ENCODE data around the gene AFAP1L1. TPM values are rescaled to one million over a fixed set of nuclear protein-coding genes. Genes with fewer than 3 reads are reported as not detected.
A peak's percentile ranks its signal among the peaks of the same experiment; 100 is the strongest.

The AFAP1L1 gene
- total and polyA plus RNA-seq, 9 of the 15 experiments (the other 6 are each of a cell fraction or from before 2014, with no cell fraction given) = 0.01 to 0.12 (median 0.03) TPM; not detected in 4

DNA sequence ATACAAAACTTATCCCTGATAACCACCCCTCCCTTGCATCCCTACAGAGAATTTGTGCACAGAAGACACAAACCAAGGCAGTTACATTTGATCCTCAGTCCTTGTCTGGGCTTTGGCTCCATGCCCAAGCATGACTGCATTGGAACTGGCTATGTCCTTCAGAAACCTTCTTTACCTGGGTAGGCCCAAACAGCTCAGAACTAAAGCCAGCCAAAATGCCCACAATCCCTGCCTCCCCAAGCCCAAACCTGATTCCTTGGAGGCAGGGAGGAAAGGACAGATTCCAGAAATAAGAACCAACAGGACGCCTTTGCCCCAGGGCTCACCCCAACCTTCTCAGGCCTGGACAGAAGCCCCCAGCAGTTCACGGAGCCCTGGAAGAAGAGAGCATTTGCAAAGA is 99.2 kb downstream of the AFAP1L1 start:
- H3K27ac ChIP-seq (ENCODE audit: extremely low read depth, low read depth, low read length) = no peak overlapping the region

DNA sequence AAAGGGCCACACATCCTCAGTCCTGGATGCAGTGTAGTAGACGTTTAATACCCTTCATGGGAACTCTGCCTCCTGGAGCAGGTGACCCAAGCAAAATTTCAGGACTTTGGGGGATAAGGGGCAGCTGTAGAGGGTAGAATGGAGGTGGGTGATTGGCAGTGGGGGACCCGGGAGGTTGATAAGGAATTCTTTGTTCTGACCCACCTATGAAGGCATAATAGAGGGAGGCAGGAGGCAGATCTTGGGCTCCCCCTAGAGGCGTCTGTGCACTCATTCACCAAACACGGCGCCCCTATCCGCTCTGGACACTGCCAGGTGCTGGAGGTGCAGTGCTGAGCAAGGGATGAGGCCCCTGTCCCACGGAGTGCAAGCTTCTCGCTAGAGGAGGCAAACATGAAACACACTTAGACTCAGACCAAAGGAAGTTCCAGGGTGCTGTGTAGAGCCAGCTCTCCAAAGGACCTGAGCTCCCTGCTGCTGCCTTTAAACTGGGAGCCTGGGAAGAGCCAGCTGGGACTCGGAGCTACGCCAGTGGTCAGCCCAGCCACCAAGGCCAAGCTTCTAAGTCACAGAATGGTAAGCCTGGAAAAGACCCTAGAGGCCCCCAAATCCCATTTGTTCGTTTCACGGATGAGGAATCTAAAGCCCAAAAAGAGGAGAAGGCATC is 99.8 kb downstream of the AFAP1L1 start:
- in situ Hi-C loops (cut with MboI) = loop anchor here (5.0 kb wide), 2 partner anchors 49 to 181 kb away; partner anchors contain the start of gene CSNK1A1
- intact Hi-C loops (cut with micrococcal nuclease) = loop anchor here (1.0 to 5.0 kb wide), 4 partner anchors 50 to 229 kb away; partner anchors contain the start of gene ABLIM3
- Histone ChIP-seq H3K9me1 (ENCODE audit: control insufficient read depth, insufficient read depth, low read length) (no peaks in the 10 kb centered on the region), H4K20me1 (replicated peaks; ENCODE audit: control insufficient read depth, insufficient read depth, low read length) (no peaks in the 10 kb centered on the region), H3K9me3 (replicated peaks; ENCODE audit: control insufficient read depth, insufficient read depth, low read depth, low read length) (no peaks in the 10 kb centered on the region), H3K27me3 (ENCODE audit: control insufficient read depth in 2 of 2, insufficient read depth in 2 of 2, low read length in 2 of 2) (no peaks in the 10 kb centered on the region), H3K27ac (ENCODE audit: extremely low read depth, low read depth, low read length) (no peak overlapping the region), H3K4me3 (no peak overlapping the region), H3K79me2 (ENCODE audit: control insufficient read depth, insufficient read depth, low read length) (no peaks in the 10 kb centered on the region), H3K9ac (ENCODE audit: insufficient read depth in 1 of 2, low read depth in 2 of 2, low read length in 2 of 2) (no peak overlapping the region), H3K4me2 (ENCODE audit: insufficient read depth, low read length) (no peak overlapping the region), H3K4me1 (replicated peaks in 1 of 2; ENCODE audit: control insufficient read depth in 2 of 2, insufficient read depth in 2 of 2, low read length in 2 of 2) (peaks cover 10 to 13% of the 10 kb centered on the region in 2 experiments; a peak in 4 of 5 replicates), H3K36me3 (ENCODE audit: control insufficient read depth, insufficient read depth, low read length) (no peaks in the 10 kb centered on the region), H2AFZ (ENCODE audit: low read depth, low read length) (no peak overlapping the region)
- 15% methylated on average over 12 of the region's 12 CpGs for WGBS (ENCODE audit: insufficient coverage, low coverage, missing lambda C conversion rate)
- BruUV-seq (replicated peaks) = no TSS peak
- peak; percentile 74 for FAIRE-seq
- ATAC-seq = peak; percentile 93
- POLR2A ChIA-PET = interaction anchor here (0.7 to 1.1 kb wide), 6 partner anchors 10 to 61 kb away, joined by 3 to 6 read pairs (median 3); no protein-coding TSS in a partner anchor
- CTCF ChIA-PET (ENCODE audit: low intra/inter-chr PET ratio) = interaction anchor here (1.4 to 3.8 kb wide), 3 partner anchors 10 to 54 kb away, joined by 4 to 36 read pairs (median 4); no protein-coding TSS in a partner anchor
- peak; percentile 77 to 82 (median 81) for DNase-seq (ENCODE audit: extremely low read depth in 1 of 4, low spot score in 3 of 4)
- TF ChIP-seq, protein P1, sequence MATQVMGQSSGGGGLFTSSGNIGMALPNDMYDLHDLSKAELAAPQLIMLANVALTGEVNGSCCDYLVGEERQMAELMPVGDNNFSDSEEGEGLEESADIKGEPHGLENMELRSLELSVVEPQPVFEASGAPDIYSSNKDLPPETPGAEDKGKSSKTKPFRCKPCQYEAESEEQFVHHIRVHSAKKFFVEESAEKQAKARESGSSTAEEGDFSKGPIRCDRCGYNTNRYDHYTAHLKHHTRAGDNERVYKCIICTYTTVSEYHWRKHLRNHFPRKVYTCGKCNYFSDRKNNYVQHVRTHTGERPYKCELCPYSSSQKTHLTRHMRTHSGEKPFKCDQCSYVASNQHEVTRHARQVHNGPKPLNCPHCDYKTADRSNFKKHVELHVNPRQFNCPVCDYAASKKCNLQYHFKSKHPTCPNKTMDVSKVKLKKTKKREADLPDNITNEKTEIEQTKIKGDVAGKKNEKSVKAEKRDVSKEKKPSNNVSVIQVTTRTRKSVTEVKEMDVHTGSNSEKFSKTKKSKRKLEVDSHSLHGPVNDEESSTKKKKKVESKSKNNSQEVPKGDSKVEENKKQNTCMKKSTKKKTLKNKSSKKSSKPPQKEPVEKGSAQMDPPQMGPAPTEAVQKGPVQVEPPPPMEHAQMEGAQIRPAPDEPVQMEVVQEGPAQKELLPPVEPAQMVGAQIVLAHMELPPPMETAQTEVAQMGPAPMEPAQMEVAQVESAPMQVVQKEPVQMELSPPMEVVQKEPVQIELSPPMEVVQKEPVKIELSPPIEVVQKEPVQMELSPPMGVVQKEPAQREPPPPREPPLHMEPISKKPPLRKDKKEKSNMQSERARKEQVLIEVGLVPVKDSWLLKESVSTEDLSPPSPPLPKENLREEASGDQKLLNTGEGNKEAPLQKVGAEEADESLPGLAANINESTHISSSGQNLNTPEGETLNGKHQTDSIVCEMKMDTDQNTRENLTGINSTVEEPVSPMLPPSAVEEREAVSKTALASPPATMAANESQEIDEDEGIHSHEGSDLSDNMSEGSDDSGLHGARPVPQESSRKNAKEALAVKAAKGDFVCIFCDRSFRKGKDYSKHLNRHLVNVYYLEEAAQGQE (IDR thresholded peaks at IDR 0.05; ENCODE audit: borderline replicate concordance) = peak; percentile 68; the same call in 1 of the 2 replicates
- TF ChIP-seq, protein P1 (CRISPR knock-in tag; IDR thresholded peaks at IDR 0.05; ENCODE audit: low read depth) = no peak

More for the DNA sequence above, 99.2 kb downstream of the AFAP1L1 start:
- in situ Hi-C loops (cut with MboI) (loop anchor here (5.0 kb wide), 2 partner anchors 49 to 181 kb away; partner anchors contain the start of gene CSNK1A1), intact Hi-C loops (cut with micrococcal nuclease) (loop anchor here (1.0 to 5.0 kb wide), 4 partner anchors 50 to 229 kb away; partner anchors contain the start of gene ABLIM3)
- no peaks in the 10 kb centered on the region for H3K79me2 ChIP-seq (ENCODE audit: control insufficient read depth, insufficient read depth, low read length)
- no peaks in the 10 kb centered on the region for H3K36me3 ChIP-seq (ENCODE audit: control insufficient read depth, insufficient read depth, low read length)
- no peak overlapping the region for H3K4me3 ChIP-seq
- H3K27me3 ChIP-seq (ENCODE audit: control insufficient read depth in 2 of 2, insufficient read depth in 2 of 2, low read length in 2 of 2) = no peaks in the 10 kb centered on the region
- H3K9me1 ChIP-seq (ENCODE audit: control insufficient read depth, insufficient read depth, low read length) = no peaks in the 10 kb centered on the region
- DNase-seq (ENCODE audit: extremely low read depth in 1 of 4, low spot score in 3 of 4) (no peak), ATAC-seq (no peak), FAIRE-seq (no peak)
- BruUV-seq (replicated peaks) = no TSS peak
- H3K4me2 ChIP-seq (ENCODE audit: insufficient read depth, low read length) = no peak overlapping the region
- no peaks in the 10 kb centered on the region for H3K9me3 ChIP-seq (replicated peaks; ENCODE audit: control insufficient read depth, insufficient read depth, low read depth, low read length)
- no peak overlapping the region for H3K9ac ChIP-seq (ENCODE audit: insufficient read depth in 1 of 2, low read depth in 2 of 2, low read length in 2 of 2)
- CTCF ChIA-PET (ENCODE audit: low intra/inter-chr PET ratio) = interaction anchor here (1.8 to 3.8 kb wide), 2 partner anchors 51 to 53 kb away, joined by 4 to 36 read pairs; no protein-coding TSS in a partner anchor
- 10% methylated on average over 2 of the region's 2 CpGs for WGBS (ENCODE audit: insufficient coverage, low coverage, missing lambda C conversion rate)
- no peaks in the 10 kb centered on the region for H4K20me1 ChIP-seq (replicated peaks; ENCODE audit: control insufficient read depth, insufficient read depth, low read length)
- peaks cover 15% of the 10 kb centered on the region in 2 experiments; a peak in 4 of 5 replicates for H3K4me1 ChIP-seq (replicated peaks in 1 of 2; ENCODE audit: control insufficient read depth in 2 of 2, insufficient read depth in 2 of 2, low read length in 2 of 2)
- H2AFZ ChIP-seq (ENCODE audit: low read depth, low read length) = no peak overlapping the region
- POLR2A ChIA-PET = interaction anchor here (1.1 kb wide), 2 partner anchors 10 to 61 kb away, joined by 3 read pairs; no protein-coding TSS in a partner anchor
- no peak for TF ChIP-seq SAFB (IDR thresholded peaks at IDR 0.05; ENCODE audit: borderline replicate concordance, low read depth, low read length)
- TF ChIP-seq NFIC (IDR thresholded peaks at IDR 0.05) = peak; percentile 25; the same call in 1 of the 2 replicates

Measured in K562 (cell line).